ENCODE results near the gene CD63.
A peak's percentile ranks its signal among the peaks of the same experiment; 100 is the strongest.

CD63 gene

GRCh38 chr12:55738123-55739024 lies 9.6 kb upstream of the CD63 start:
- peak; percentile 92 for DNase-seq

DNA sequence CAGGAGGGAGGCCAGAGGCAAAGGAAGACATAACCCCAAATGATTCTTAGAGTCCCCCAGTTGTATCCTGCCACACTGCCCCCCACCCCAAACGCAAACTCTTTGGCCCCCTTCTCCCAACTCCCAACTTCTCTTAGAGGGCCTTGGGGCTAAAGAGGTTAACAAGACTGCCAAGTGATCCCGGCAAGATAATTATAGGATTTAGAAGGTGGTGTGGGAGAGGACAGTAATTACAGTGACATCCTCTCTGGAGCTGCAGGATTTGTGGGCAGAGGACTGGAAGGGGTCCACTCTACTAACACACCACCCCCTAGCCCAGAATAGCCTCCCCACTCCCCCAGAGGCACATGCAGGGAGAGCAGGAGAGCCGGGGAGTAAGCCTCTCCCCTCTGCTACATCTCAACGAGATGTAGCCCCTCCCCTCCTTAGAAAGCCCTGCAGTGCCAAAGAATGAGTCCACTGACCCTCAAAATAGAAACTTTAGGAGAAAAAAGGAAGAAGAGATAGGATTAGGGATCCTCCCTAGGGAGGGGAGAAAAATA lies 8.8 kb upstream of the CD63 start:
- DNase-seq, result no peak

- peak; percentile 69 for DNase-seq
These were observed 8.2 kb upstream of the CD63 start for GRCh38 chr12:55736780-55737580.

- no peak for DNase-seq
These were observed 7.3 kb upstream of the CD63 start for GRCh38 chr12:55736076-55736475.

GRCh38 chr12:55734595-55734994 lies 5.8 kb upstream of the CD63 start:
- no peak for DNase-seq

DNA sequence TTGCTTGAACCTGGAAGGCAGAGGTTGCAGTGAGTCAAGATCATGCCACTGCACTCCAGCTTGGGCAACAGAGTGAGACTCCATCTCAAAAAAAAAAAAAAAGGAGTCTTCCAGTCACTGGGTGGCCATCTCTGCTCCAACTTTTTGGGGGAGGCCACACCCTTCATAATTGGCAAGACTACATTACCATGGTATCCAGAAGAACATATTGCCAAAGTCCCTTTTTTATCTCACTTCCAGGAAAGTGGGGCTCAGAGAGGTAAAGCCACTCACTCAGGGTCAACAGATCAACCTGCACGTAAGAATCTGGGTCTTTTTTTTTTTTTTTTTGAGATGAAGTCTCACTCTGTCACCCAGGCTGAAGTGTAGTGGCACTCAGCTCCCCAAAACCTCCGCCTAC lies 5.0 kb upstream of the CD63 start:
- no peak for DNase-seq

GRCh38 chr12:55733021-55733555 lies 4.3 kb upstream of the CD63 start:
- no peak for DNase-seq

GRCh38 chr12:55732288-55732687 lies 3.5 kb upstream of the CD63 start:
- no peak for DNase-seq

DNA sequence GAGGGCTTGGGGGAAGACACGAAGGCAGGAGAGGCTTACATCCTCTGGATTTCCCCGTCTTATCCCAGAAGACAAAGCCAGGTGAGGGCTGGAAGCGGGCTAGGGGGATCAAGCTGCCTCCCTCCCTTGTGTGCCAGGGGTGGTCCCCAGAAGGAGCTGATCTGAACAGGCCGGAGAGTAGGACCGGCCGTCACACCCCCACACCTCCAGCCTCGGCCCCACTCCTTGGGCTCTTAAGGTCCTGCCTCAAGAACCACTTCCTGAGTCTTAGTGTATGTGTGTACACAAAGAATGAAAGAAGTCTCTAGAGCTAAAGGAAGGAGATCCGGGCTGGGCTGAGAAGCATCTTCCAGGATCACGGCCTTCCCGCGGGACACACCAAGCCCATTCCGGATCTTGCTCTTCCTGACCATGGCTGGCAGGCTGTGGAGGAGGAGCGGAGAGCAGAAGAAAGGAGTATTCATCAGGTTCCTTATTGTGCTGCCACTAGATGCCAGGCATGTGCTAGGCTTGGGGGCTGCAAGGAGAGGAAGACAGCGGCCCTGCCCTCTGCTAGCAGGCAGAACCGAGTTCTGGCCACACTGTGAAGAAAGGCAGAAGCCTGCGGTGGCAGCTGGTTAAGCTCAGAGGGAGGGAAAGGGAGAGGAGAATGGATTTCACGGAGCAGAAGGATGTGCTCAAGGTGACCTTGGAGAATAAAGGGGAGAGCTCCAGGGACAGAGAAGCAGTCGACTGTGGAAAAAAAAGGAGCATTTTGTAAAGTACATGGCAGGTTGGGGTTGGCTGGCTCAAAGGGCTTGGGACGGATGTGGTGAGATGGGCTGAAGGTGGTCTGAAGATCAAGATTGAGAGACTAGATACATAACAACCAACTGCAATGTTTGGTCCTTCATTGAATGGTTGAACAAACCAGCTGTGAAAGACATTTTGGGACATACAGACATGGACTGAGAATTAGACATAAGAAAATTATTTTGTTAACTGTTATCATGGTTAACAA lies 1.3 kb upstream of the CD63 start:
- DNase-seq, result peak; percentile 61

DNA sequence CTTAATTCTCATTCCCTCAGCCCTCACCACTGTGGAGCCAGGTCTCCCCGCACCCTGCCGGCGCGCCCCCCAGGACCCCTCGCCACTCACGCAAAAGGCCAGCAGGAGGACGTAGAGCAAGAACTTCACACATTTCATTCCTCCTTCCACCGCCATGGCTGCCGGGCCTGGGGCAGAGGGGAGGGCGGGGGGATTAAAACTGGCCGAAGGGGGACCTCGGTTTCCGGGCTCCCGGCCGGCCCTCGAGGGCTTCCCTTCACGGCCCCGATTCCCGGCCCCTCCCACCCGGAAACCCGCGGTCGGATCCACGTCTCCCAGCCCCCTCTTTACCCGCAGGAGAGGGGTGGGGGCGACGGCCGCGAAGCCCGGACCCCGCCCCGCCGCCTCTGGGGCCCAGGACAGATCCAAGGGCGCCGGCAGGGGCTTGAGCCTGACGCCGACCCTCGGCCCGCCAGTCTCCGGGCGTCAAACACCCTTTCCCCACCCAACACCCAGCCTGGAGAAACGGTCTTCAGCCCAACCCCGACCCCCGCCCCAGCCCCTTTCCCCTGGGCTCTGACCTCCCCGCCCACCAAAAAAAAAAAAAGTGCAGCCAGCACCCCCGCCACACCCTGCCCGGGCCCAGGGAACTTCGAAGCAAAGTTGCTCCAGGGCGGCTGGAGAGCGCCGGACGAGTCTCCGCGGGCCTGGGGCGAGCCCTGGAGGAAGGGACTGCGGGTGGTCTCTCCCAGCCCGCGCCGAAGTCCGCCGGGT lies 447 bp downstream of the CD63 start:
- no peak for DNase-seq

DNA sequence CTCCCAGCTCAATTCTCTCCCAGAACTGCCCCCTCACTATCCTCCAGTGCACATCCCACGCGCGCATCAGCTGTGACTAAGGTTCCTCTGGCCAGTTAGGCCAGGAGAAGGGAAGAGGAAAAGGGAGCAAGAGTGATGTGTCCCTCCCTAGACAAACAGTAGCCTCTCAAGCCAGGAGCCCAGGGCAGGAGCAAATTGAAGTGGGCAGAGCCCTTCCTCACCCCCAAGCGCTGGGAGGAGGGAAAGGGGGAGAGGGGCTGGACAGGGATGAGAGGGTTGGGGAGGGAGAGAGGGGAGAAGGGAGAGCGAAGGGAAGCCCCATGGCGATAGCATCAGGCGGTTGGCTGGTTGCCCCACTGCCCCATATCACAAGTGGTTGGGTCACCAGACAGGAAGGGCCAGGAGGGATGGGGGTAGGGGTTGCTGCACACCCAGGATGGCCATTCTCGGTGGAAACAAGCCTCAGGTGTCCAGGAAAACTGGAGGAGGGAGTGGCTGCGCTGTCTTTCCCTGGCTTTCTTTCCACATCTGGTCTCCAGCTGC lies 1.1 kb downstream of the CD63 start:
- no peak for DNase-seq

DNA sequence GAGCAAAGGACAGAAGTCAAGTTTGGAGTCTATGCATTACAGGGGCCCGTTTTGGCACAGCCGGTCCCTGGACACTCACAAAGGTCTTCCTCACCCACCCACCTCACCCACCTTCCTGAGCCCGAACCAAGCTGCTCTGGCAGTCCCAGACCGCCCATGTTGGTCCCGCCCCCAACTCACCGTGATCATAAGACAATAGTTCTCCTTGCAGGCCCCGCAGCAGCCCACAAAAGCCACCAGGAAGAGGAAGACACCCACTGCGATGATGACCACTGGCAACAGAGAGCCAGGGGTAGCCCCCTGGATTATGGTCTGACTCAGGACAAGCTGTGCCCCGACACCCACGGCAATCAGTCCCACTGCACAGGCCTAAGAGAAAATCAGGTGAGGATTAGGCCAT lies 1.8 kb downstream of the CD63 start:
- DNase-seq, result no peak

- no peak for DNase-seq
These were observed 3.3 kb downstream of the CD63 start for GRCh38 chr12:55725556-55725955.

DNA sequence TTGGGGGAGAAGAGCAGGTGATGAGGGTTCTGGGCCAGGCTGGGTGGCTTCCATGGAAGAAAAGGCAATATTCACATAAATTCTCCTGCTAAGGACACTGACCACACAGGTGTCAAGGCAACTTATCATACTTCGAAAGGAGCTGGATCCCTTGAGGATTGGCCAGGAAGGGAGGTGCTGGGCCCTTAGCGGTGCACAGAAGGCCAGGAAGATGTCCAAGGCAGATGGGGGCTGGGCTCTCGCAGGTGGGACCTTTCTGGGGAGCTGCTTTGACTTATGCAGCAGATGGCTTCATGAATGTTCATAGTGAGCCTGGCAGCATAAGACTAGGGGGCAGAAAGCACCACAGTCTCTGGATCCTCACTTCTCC lies 3.9 kb downstream of the CD63 start:
- DNase-seq, result no peak

DNA sequence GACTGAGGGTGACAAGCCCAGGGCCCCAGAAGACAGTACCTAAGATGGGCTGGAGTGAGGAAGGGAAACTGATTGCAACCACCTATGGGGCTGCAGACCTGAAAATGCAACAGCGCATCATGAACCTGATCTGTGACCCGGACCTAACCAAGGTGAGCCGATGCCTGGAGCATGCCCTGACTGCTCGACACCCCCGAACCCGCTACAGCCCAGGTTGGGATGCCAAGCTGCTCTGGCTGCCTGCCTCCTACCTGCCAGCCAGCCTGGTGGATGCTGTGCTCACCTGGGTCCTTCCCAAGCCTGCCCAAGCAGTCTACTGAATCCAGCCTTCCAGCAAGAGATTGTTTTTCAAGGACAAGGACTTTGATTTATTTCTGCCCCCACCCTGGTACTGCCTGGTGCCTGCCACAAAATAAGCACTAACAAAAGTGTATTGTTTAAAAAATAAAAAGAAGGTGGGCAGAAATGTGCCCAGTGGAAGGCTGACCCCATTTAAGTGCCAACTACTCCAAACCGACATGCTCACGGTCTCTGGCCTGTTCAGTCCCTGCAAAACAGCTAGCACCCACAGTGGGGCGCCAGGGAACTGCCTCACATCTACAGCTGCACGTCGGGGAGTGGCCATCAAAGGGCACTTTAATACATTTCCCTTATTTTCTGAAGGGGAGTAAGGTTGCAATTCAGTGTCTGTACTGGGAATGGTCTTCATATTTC lies 4.4 kb downstream of the CD63 start:
- peak; percentile 75 for DNase-seq

DNA sequence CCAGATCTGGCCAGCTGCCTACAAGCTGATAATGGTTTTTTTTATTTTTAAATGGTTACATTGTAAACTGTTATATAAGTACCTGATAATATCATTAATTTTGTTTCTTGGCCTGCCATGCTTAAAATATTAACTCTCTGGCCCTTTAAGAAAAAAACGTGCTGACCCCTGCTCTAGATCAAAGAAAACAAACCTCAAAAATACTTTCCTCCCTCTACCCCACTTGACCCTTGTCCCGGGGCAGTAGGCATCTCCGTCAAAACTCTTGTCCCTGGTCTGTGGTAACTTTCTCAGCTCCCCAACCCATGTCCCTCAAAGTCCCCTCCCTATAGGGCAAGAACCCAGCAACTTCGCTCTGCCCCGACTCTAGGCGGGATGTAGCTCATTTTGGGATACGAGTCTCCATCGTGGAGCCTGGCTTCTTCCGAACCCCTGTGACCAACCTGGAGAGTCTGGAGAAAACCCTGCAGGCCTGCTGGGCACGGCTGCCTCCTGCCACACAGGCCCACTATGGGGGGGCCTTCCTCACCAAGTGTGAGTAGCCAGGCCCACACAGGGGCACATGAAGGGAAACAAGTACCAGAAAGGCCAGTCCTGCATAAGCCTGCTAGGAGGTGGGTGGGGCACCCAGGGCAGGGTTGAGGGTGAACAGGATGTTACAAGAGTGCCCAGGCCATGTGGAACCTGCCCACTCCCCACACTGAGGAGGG lies 5.1 kb downstream of the CD63 start:
- no peak for DNase-seq

DNA sequence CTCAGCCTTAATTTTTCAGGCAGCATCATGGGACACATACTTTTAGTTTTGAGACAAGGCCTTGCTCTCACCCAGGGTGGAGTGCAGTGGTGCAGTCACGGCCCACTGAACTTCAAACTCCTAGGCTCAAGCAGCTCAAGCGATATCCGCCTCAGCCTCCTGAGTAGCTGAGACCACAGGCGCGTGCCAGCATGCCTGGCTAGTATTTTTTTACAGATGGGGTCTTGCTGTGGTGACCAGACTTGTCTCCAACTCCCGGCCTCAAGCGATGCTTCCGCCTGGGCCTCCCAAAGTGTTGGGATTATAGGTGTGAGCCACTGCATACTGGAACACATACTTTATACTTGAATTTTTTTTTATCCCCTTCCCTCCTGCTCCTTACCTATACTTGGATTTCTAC lies 5.9 kb downstream of the CD63 start:
- no peak for DNase-seq

- no peak for DNase-seq
These were observed 7.1 kb downstream of the CD63 start for GRCh38 chr12:55721601-55722213.

GRCh38 chr12:55720894-55721444 lies 7.8 kb downstream of the CD63 start:
- DNase-seq, result no peak

Data from activated CD4-positive, alpha-beta T cell treated with anti-CD3 and anti-CD28 coated beads, Interleukin-10, Interleukin-2, amounts not matched to agents 100 ng/mL and 50 ng/mL, durations not matched to agents 16 hours and 8 hours (primary cell).